HCT116 (cell line): ENCODE measurements around the gene LCN6. TPM values are rescaled to one million over a fixed set of nuclear protein-coding genes. Genes with fewer than 3 reads are reported as not detected.

Source experiments
- ATAC-seq: fragments of 200-7000 bp; cut with Tn5 transposase; 2 replicates; pipeline ENCODE4 v1.9.1; 2020; ENCODE audit warnings: mild to moderate bottlenecking, moderate library complexity
- BruUV-seq: library from RNA; stranded (reverse); fragments of 400-500 nt; replicated peaks from 2 replicates; lab custom pipeline; 2021; lab: Mats Ljungman, UMichigan
- CTCF ChIA-PET: fragments of 300-600 bp; sonication (Branson Sonifier 250); formaldehyde crosslinking; loops from one replicate; lab custom pipeline; 2021; ENCODE audit warnings: antibody characterized with exemption; lab: Charles Lee
- POLR2A ChIA-PET: fragments of 300-600, 350-600 bp; sonication (Branson Sonifier 250); formaldehyde crosslinking; loops from one replicate; lab custom pipeline; 2021; ENCODE audit warnings: antibody characterized with exemption; lab: Charles Lee
- RAD21 ChIA-PET, 2 experiments: fragments of 300-600 bp; sonication (Branson Sonifier 250); formaldehyde crosslinking; loops; one replicate each; lab custom pipeline; 2023; ENCODE audit warnings: low total read pairs in 2 of 2; ENCODE audit not compliant: uncharacterized antibody in 2 of 2, unreplicated experiment in 2 of 2, low non-redundant PET in 1 of 2; lab: Charles Lee
- DNase-seq: peaks from one replicate; pipeline ENCODE4 v3.0.0-alpha.2; 2010; ENCODE audit warnings: low read depth, low spot score
- H2AFZ ChIP-seq: fragments of 200-600 bp; shearing (Covaris generic), sonication (generic); 2 replicates; pipeline ENCODE4 v1.6.1; 2017; ENCODE audit warnings: low read depth, mixed run types, mixed read lengths, antibody characterized with exemption, low read length; ENCODE audit not compliant: poor library complexity, severe bottlenecking
- H3K27ac ChIP-seq: 2 replicates; pipeline ENCODE4 v1.5.1; 2012; ENCODE audit warnings: low read depth, low read length
- H3K27me3 ChIP-seq: fragments of 200-600 bp; sonication (generic); 2 replicates; pipeline ENCODE4 v1.6.1; 2016; ENCODE audit warnings: mixed run types, low read length, mixed read lengths; ENCODE audit not compliant: insufficient read depth
- H3K36me3 ChIP-seq, 2 experiments: fragments of 200-500 bp in 1 of 2; fragments of 200-600 bp in 1 of 2; sonication (Bioruptor generic) in 1 of 2; sonication (generic) in 1 of 2; 2 replicates each; pipeline versions ENCODE4 v1.5.1 to v1.6.1; 2014 to 2016; ENCODE audit warnings: low read length in 2 of 2, inconsistent platforms in 1 of 2, mixed read lengths in 1 of 2, mixed run types in 1 of 2; ENCODE audit not compliant: insufficient read depth in 2 of 2, control insufficient read depth in 1 of 2
- H3K4me1 ChIP-seq, 2 experiments: fragments of 200-600 bp in 1 of 2; sonication (generic) in 1 of 2; 2 replicates each; pipeline versions ENCODE4 v1.5.1 to v1.6.1; 2012 to 2017; ENCODE audit warnings: low read length in 2 of 2, inconsistent platforms in 1 of 2, mild to moderate bottlenecking in 1 of 2, mixed read lengths in 1 of 2, mixed run types in 1 of 2, moderate library complexity in 1 of 2; ENCODE audit not compliant: insufficient read depth in 2 of 2, control insufficient read depth in 1 of 2
- H3K4me2 ChIP-seq: fragments of 200-600 bp; sonication (generic); 2 replicates; pipeline ENCODE4 v1.6.1; 2017; ENCODE audit warnings: mixed run types, low read length, mixed read lengths
- H3K4me3 ChIP-seq, 2 experiments: fragments of 200-600 bp in 1 of 2; sonication (generic) in 1 of 2; replicated peaks in 1 of 2; 2 replicates each; pipeline ENCODE4 v1.5.1; 2011 to 2016; ENCODE audit warnings: low read length in 2 of 2, control low read depth in 1 of 2, low read depth in 1 of 2, mild to moderate bottlenecking in 1 of 2, mixed read lengths in 1 of 2, mixed run types in 1 of 2
- H3K79me2 ChIP-seq: fragments of 200-600 bp; sonication (generic); 2 replicates; pipeline ENCODE4 v1.6.1; 2017; ENCODE audit warnings: mild to moderate bottlenecking, mixed run types, low read length, moderate library complexity, mixed read lengths; ENCODE audit not compliant: insufficient read depth
- H3K9ac ChIP-seq: fragments of 200-600 bp; sonication (generic); 2 replicates; pipeline ENCODE4 v1.6.1; 2016; ENCODE audit warnings: low read length, mixed read lengths
- H3K9me2 ChIP-seq: fragments of 200-600 bp; sonication (generic), shearing (Covaris generic); 2 replicates; pipeline ENCODE4 v1.6.1; 2017; ENCODE audit warnings: mixed run types, mild to moderate bottlenecking, moderate library complexity; ENCODE audit not compliant: insufficient read depth
- H3K9me3 ChIP-seq, 2 experiments: fragments of 200-500 bp in 1 of 2; fragments of 200-600 bp in 1 of 2; sonication (Bioruptor generic) in 1 of 2; sonication (generic) in 1 of 2; 2 replicates each; pipeline ENCODE4 v1.6.1; 2014 to 2017; ENCODE audit warnings: low read length in 2 of 2, mixed read lengths in 2 of 2, inconsistent platforms in 1 of 2, low read depth in 1 of 2, mild to moderate bottlenecking in 1 of 2, mixed run types in 1 of 2, moderate library complexity in 1 of 2; ENCODE audit not compliant: control insufficient read depth in 1 of 2, insufficient read depth in 1 of 2
- H4K20me1 ChIP-seq: fragments of 200-600 bp; sonication (generic), shearing (Covaris generic); 2 replicates; pipeline ENCODE4 v1.6.1; 2017; ENCODE audit warnings: mixed run types, mild to moderate bottlenecking, moderate library complexity; ENCODE audit not compliant: insufficient read depth
- CBX3 ChIP-seq: IDR thresholded peaks from 2 replicates; pipeline ENCODE4 v1.6.1; 2012; ENCODE audit warnings: low read depth
- ELF1 ChIP-seq: IDR thresholded peaks from 2 replicates; pipeline ENCODE4 v1.6.1; 2012; ENCODE audit warnings: low read depth, borderline replicate concordance
- EZH2 ChIP-seq: fragments of 200-600 bp; sonication (generic); IDR thresholded peaks from 2 replicates; pipeline ENCODE4 v1.6.1; 2017; ENCODE audit warnings: antibody characterized with exemption, mixed run types
- FOSL1 ChIP-seq: IDR thresholded peaks from 2 replicates; pipeline ENCODE4 v1.6.1; 2012; ENCODE audit warnings: low read depth
- JUND ChIP-seq: IDR thresholded peaks from 2 replicates; pipeline ENCODE4 v1.6.1; 2012
- POLR2AphosphoS5 ChIP-seq: IDR thresholded peaks from 2 replicates; pipeline ENCODE4 v1.6.1; 2011; ENCODE audit warnings: mild to moderate bottlenecking, low read depth, low read length, moderate library complexity
- RAD21 ChIP-seq: IDR thresholded peaks from 2 replicates; pipeline ENCODE4 v1.6.1; 2012; ENCODE audit warnings: low read depth, mild to moderate bottlenecking
- SIN3A ChIP-seq: IDR thresholded peaks from 2 replicates; pipeline ENCODE4 v1.6.1; 2012; ENCODE audit warnings: low read depth
- TCF7L2 ChIP-seq: IDR thresholded peaks from 2 replicates; pipeline ENCODE4 v1.7.0; 2011; ENCODE audit warnings: borderline replicate concordance, inconsistent platforms; ENCODE audit not compliant: insufficient read depth, insufficient read length; ENCODE audit errors: extremely low read depth
- YY1 ChIP-seq: IDR thresholded peaks from 2 replicates; pipeline ENCODE4 v1.6.1; 2011; ENCODE audit warnings: low read length, low read depth, moderate library complexity, mild to moderate bottlenecking; ENCODE audit not compliant: insufficient replicate concordance; ENCODE audit errors: extremely low read depth
- ZBTB33 ChIP-seq: IDR thresholded peaks from 2 replicates; pipeline ENCODE4 v1.6.1; 2011; ENCODE audit warnings: mild to moderate bottlenecking, low read length, moderate library complexity; ENCODE audit not compliant: insufficient replicate concordance; ENCODE audit errors: extremely low read depth
- ZFX ChIP-seq: fragments of 450-650 bp; IDR thresholded peaks from 2 replicates; pipeline ENCODE4 v1.6.1; 2017
- intact Hi-C: fragments of 100-400 bp; cut with micrococcal nuclease; formaldehyde crosslinking; loops from 2 replicates; pipeline ENCODE4 v1.10.0; 2022
- total RNA-seq: library from RNA; stranded (reverse); gene quantifications from one replicate; pipeline ENCODE4 v1.2.1, GENCODE V29; 2021; ENCODE audit not compliant: unreplicated experiment
- TF ChIP-seq, protein P1 (sequence below): IDR thresholded peaks from 2 replicates; pipeline ENCODE4 v1.6.1; 2012; ENCODE audit warnings: low read depth

The LCN6 gene
- total RNA-seq, 1 experiment from 2014 or later, result not detected

GRCh38 chr9:136723362-136723976 is 24.9 kb downstream of the LCN6 start:
- Histone ChIP-seq H3K4me2 (no peak overlapping the region), H3K9me3 (no peaks in the 10 kb centered on the region), H2AFZ (no peak overlapping the region), H3K9ac (no peak overlapping the region), H3K4me3 (no peak overlapping the region), H3K4me1 (peaks cover 9 to 51% of the 10 kb centered on the region in 2 experiments; a peak in 3 of 4 replicates), H3K27me3 (no peaks in the 10 kb centered on the region), H3K79me2 (peaks cover 44% of the 10 kb centered on the region), H3K27ac (peak overlapping the region; percentile 52)
- DNase-seq (no peak), ATAC-seq (peak; percentile 17)
- RAD21 ChIA-PET, result no interaction called here
- intact Hi-C loops, result no loop called here
- CTCF ChIA-PET, result interaction anchor here (0.9 kb wide), 1 partner anchor 34 kb away, joined by 3 read pairs; the partner anchor contains the start of gene LCN8
- POLR2A ChIA-PET, result no interaction called here
- TF ChIP-seq POLR2AphosphoS5 (no peak; the same call in 1 of the 2 replicates), ZFX (no peak)
- TF ChIP-seq, all 23 proteins: peak for 0
- peaks cover 37% of the 10 kb centered on the region; the same call in 1 of the 2 replicates for H4K20me1 ChIP-seq
- no TSS peak for BruUV-seq
- H3K9me2 ChIP-seq, result no peaks in the 10 kb centered on the region
- peaks cover 19 to 46% of the 10 kb centered on the region in 2 experiments; a peak in 3 of 4 replicates for H3K36me3 ChIP-seq

GRCh38 chr9:136722969-136723356 is 25.4 kb downstream of the LCN6 start:
- Histone ChIP-seq H4K20me1 (peaks cover 37% of the 10 kb centered on the region; the same call in 1 of the 2 replicates), H3K4me2 (no peak overlapping the region), H3K27ac (peak overlapping the region; percentile 52), H3K4me3 (no peak overlapping the region), H3K27me3 (no peaks in the 10 kb centered on the region), H3K9ac (no peak overlapping the region), H3K9me3 (no peaks in the 10 kb centered on the region), H3K36me3 (peaks cover 19 to 46% of the 10 kb centered on the region in 2 experiments; a peak in 3 of 4 replicates), H3K79me2 (peaks cover 43% of the 10 kb centered on the region), H2AFZ (no peak overlapping the region), H3K9me2 (no peaks in the 10 kb centered on the region), H3K4me1 (peaks cover 9 to 48% of the 10 kb centered on the region in 2 experiments; a peak in 3 of 4 replicates)
- no TSS peak for BruUV-seq
- intact Hi-C loops, result no loop called here
- RAD21 ChIA-PET, result no interaction called here
- no peak for DNase-seq
- peak; percentile 30 for ATAC-seq
- POLR2A ChIA-PET, result no interaction called here
- CTCF ChIA-PET, result interaction anchor here (0.9 kb wide), 1 partner anchor 35 kb away, joined by 3 read pairs; the partner anchor contains the start of gene LCN8
- TF ChIP-seq FOSL1 (no peak), RAD21 (no peak), JUND (no peak), ZBTB33 (no peak), POLR2AphosphoS5 (no peak), ELF1 (no peak), YY1 (no peak), TCF7L2 (no peak), SIN3A (no peak), CBX3 (no peak), ZFX (no peak; the same call in 1 of the 2 replicates), EZH2 (no peak)
- TF ChIP-seq, protein P1, sequence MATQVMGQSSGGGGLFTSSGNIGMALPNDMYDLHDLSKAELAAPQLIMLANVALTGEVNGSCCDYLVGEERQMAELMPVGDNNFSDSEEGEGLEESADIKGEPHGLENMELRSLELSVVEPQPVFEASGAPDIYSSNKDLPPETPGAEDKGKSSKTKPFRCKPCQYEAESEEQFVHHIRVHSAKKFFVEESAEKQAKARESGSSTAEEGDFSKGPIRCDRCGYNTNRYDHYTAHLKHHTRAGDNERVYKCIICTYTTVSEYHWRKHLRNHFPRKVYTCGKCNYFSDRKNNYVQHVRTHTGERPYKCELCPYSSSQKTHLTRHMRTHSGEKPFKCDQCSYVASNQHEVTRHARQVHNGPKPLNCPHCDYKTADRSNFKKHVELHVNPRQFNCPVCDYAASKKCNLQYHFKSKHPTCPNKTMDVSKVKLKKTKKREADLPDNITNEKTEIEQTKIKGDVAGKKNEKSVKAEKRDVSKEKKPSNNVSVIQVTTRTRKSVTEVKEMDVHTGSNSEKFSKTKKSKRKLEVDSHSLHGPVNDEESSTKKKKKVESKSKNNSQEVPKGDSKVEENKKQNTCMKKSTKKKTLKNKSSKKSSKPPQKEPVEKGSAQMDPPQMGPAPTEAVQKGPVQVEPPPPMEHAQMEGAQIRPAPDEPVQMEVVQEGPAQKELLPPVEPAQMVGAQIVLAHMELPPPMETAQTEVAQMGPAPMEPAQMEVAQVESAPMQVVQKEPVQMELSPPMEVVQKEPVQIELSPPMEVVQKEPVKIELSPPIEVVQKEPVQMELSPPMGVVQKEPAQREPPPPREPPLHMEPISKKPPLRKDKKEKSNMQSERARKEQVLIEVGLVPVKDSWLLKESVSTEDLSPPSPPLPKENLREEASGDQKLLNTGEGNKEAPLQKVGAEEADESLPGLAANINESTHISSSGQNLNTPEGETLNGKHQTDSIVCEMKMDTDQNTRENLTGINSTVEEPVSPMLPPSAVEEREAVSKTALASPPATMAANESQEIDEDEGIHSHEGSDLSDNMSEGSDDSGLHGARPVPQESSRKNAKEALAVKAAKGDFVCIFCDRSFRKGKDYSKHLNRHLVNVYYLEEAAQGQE, result no peak
